H9 (cell line): ENCODE measurements around the gene SYNC. TPM values are rescaled to one million over a fixed set of nuclear protein-coding genes. Genes with fewer than 3 reads are reported as not detected.

Experiments
- DNase-seq: peaks from one replicate; pipeline ENCODE4 v3.0.0-alpha.2; 2017
- H2AFZ ChIP-seq: one replicate; pipeline ENCODE4 v1.6.1; 2013; ENCODE audit warnings: mild to moderate bottlenecking, low read length, control low read depth, moderate library complexity
- H2AK5ac ChIP-seq: 2 replicates; pipeline ENCODE4 v1.6.1; 2013; ENCODE audit warnings: low read length, control low read depth, mixed read lengths; ENCODE audit not compliant: insufficient read length
- H2BK120ac ChIP-seq: one replicate; pipeline ENCODE4 v1.6.1; 2013; ENCODE audit warnings: low read depth, mild to moderate bottlenecking, low read length, control low read depth, inconsistent platforms; ENCODE audit not compliant: poor library complexity, severe bottlenecking
- H2BK12ac ChIP-seq: 2 replicates; pipeline ENCODE4 v1.6.1; 2013; ENCODE audit warnings: low read length, control low read depth, mixed read lengths, low read depth; ENCODE audit not compliant: insufficient read length
- H2BK15ac ChIP-seq: 2 replicates; pipeline ENCODE4 v1.6.1; 2013; ENCODE audit warnings: low read depth, low read length, control low read depth
- H2BK20ac ChIP-seq: one replicate; pipeline ENCODE4 v1.6.1; 2013; ENCODE audit warnings: low read depth, mild to moderate bottlenecking, low read length, control low read depth, inconsistent platforms; ENCODE audit not compliant: poor library complexity, severe bottlenecking
- H2BK5ac ChIP-seq: 2 replicates; pipeline ENCODE4 v1.6.1; 2013; ENCODE audit warnings: low read length, control low read depth, mixed read lengths; ENCODE audit not compliant: insufficient read length
- H3K14ac ChIP-seq: 2 replicates; pipeline ENCODE4 v1.6.1; 2013; ENCODE audit warnings: low read length, control low read depth; ENCODE audit not compliant: insufficient read depth
- H3K18ac ChIP-seq: 2 replicates; pipeline ENCODE4 v1.6.1; 2013; ENCODE audit warnings: low read depth, mild to moderate bottlenecking, mixed read lengths, low read length, control low read depth; ENCODE audit not compliant: insufficient read length
- H3K23ac ChIP-seq: 2 replicates; pipeline ENCODE4 v1.6.1; 2013; ENCODE audit warnings: low read length, control low read depth, mixed read lengths, low read depth; ENCODE audit not compliant: insufficient read length
- H3K23me2 ChIP-seq: 2 replicates; pipeline ENCODE4 v1.6.1; 2013; ENCODE audit warnings: low read depth, mild to moderate bottlenecking, mixed read lengths, low read length, control low read depth; ENCODE audit not compliant: insufficient read length, poor library complexity, severe bottlenecking
- H3K27ac ChIP-seq: 2 replicates; pipeline ENCODE4 v1.5.1; 2013; ENCODE audit warnings: low read length, control low read depth, mixed read lengths, low read depth; ENCODE audit not compliant: insufficient read length
- H3K27me3 ChIP-seq: 2 replicates; pipeline ENCODE4 v1.6.1; 2013; ENCODE audit warnings: low read length, control low read depth, inconsistent platforms; ENCODE audit not compliant: insufficient read depth
- H3K4ac ChIP-seq: 2 replicates; pipeline ENCODE4 v1.6.1; 2013; ENCODE audit warnings: low read depth, mild to moderate bottlenecking, control low read depth, inconsistent platforms, low read length, moderate library complexity
- H3K4me1 ChIP-seq: 2 replicates; pipeline ENCODE4 v1.6.1; 2013; ENCODE audit warnings: low read length, control low read depth, inconsistent platforms; ENCODE audit not compliant: insufficient read depth
- H3K4me2 ChIP-seq: 2 replicates; pipeline ENCODE4 v1.6.1; 2013; ENCODE audit warnings: low read length, control low read depth, mixed read lengths; ENCODE audit not compliant: insufficient read length, insufficient read depth
- H3K56ac ChIP-seq: 2 replicates; pipeline ENCODE4 v1.6.1; 2013; ENCODE audit warnings: low read depth, mild to moderate bottlenecking, mixed read lengths, low read length, control low read depth; ENCODE audit not compliant: insufficient read length
- H3K79me1 ChIP-seq: 2 replicates; pipeline ENCODE4 v1.6.1; 2013; ENCODE audit warnings: low read depth, mild to moderate bottlenecking, moderate library complexity, low read length, control low read depth, inconsistent platforms; ENCODE audit not compliant: insufficient read depth, poor library complexity, severe bottlenecking
- H3K79me2 ChIP-seq: 2 replicates; pipeline ENCODE4 v1.6.1; 2013; ENCODE audit warnings: low read length, control low read depth, inconsistent platforms; ENCODE audit not compliant: insufficient read depth
- H3K9ac ChIP-seq: 2 replicates; pipeline ENCODE4 v1.6.1; 2013; ENCODE audit warnings: low read length, control low read depth, mixed read lengths; ENCODE audit not compliant: insufficient read length; ENCODE audit errors: extremely low read depth
- H3K9me3 ChIP-seq: one replicate; pipeline ENCODE4 v1.6.1; 2013; ENCODE audit warnings: low read depth, low read length, inconsistent platforms; ENCODE audit not compliant: control insufficient read depth
- H3T11ph ChIP-seq: one replicate; pipeline ENCODE4 v1.6.1; 2013; ENCODE audit warnings: mild to moderate bottlenecking, low read length, control low read depth, inconsistent platforms
- H4K20me1 ChIP-seq: one replicate; pipeline ENCODE4 v1.6.1; 2013; ENCODE audit not compliant: control insufficient read depth, insufficient read length, insufficient read depth
- H4K5ac ChIP-seq: 2 replicates; pipeline ENCODE4 v1.6.1; 2013; ENCODE audit warnings: low read depth, mild to moderate bottlenecking, mixed read lengths, low read length, control low read depth; ENCODE audit not compliant: insufficient read length
- H4K8ac ChIP-seq: replicated peaks from 2 replicates; pipeline ENCODE4 v1.6.1; 2013; ENCODE audit warnings: low read length, control low read depth, mixed read lengths, low read depth; ENCODE audit not compliant: insufficient read length
- H4K91ac ChIP-seq: 2 replicates; pipeline ENCODE4 v1.6.1; 2013; ENCODE audit warnings: low read depth, mild to moderate bottlenecking, moderate library complexity, mixed read lengths, low read length, control low read depth; ENCODE audit not compliant: insufficient read length
- H3K27ac Mint-ChIP-seq, 3 experiments: 2 replicates in 2 of 3; 3 replicates in 1 of 3; pipeline ENCODE4 v1.8.0; 2020 to 2021; ENCODE audit warnings: mixed read lengths in 3 of 3, mild to moderate bottlenecking in 1 of 3, moderate library complexity in 1 of 3
- H3K27me3 Mint-ChIP-seq: 2 replicates; pipeline ENCODE4 v1.8.0; 2021; ENCODE audit warnings: low read depth, mild to moderate bottlenecking, moderate library complexity, mixed read lengths
- H3K36me3 Mint-ChIP-seq, 3 experiments: 2 replicates in 2 of 3; 3 replicates in 1 of 3; pipeline ENCODE4 v1.8.0; 2020 to 2021; ENCODE audit warnings: low read depth in 3 of 3, mixed read lengths in 3 of 3; ENCODE audit not compliant: insufficient read depth in 1 of 3
- H3K4me1 Mint-ChIP-seq, 2 experiments: 2 replicates each; pipeline ENCODE4 v1.8.0; 2020; ENCODE audit warnings: mixed read lengths in 2 of 2
- H3K4me3 Mint-ChIP-seq, 2 experiments: 2 replicates in 1 of 2; 3 replicates in 1 of 2; pipeline ENCODE4 v1.8.0; 2020 to 2021; ENCODE audit warnings: mild to moderate bottlenecking in 2 of 2, mixed read lengths in 2 of 2, moderate library complexity in 1 of 2
- H3K9me3 Mint-ChIP-seq, 2 experiments: 2 replicates in 1 of 2; 3 replicates in 1 of 2; pipeline ENCODE4 v1.8.0; 2020; ENCODE audit warnings: mild to moderate bottlenecking in 2 of 2, mixed read lengths in 2 of 2, moderate library complexity in 1 of 2
- WGBS: extraction: QIAGEN DNeasy Blood & Tissue Kit; methylation state at CpG from one replicate; pipeline ENCODE4 v1.1.7; 2013; ENCODE audit warnings: missing lambda C conversion rate, low lambda C conversion rate, mixed read lengths; ENCODE audit not compliant: insufficient read length; ENCODE audit errors: extremely low coverage; 5-methylcytosine and 5-hydroxymethylcytosine counted together
- total RNA-seq: library from RNA; stranded (reverse); gene quantifications from 2 replicates; pipeline ENCODE4 v1.2.1, GENCODE V29; 2021
- TF ChIP-seq, protein P1 (sequence below): fragments of 200-600 bp; sonication (generic); conservative IDR thresholded peaks from 3 replicates; pipeline ENCODE4 v1.8.0; 2021; ENCODE audit warnings: antibody characterized with exemption, mild to moderate bottlenecking

The SYNC gene
- total RNA-seq, 1 experiment from 2014 or later: 0.15 TPM

GRCh38 chr1:32659581-32659980 lies 43.0 kb downstream of the SYNC start:
- H3K9ac ChIP-seq: no peak overlapping the region
- no peaks in the 10 kb centered on the region for H3K79me1 ChIP-seq
- no peaks in the 10 kb centered on the region for H3K27me3 ChIP-seq
- no peak overlapping the region for H2BK12ac ChIP-seq
- H2BK20ac ChIP-seq: no peak overlapping the region
- H3K4me2 ChIP-seq: no peak overlapping the region
- Mint-ChIP-seq H3K4me1 (peaks cover 7 to 10% of the 10 kb centered on the region in 2 experiments), H3K27me3 (no peaks in the 10 kb centered on the region), H3K9me3 (no peaks in the 10 kb centered on the region), H3K36me3 (peaks cover 68 to 92% (median 90%) of the 10 kb centered on the region in 3 experiments; a peak in 6 of 7 replicates), H3K4me3 (no peak overlapping the region), H3K27ac (no peak overlapping the region)
- no peak overlapping the region for H4K91ac ChIP-seq
- H3K56ac ChIP-seq: no peak overlapping the region
- H2BK5ac ChIP-seq: no peak overlapping the region
- H3K23ac ChIP-seq: no peak overlapping the region
- H3K18ac ChIP-seq: no peak overlapping the region
- no peak overlapping the region for H3K14ac ChIP-seq
- DNase-seq: no peak
- no peaks in the 10 kb centered on the region for H4K20me1 ChIP-seq
- TF ChIP-seq, protein P1, sequence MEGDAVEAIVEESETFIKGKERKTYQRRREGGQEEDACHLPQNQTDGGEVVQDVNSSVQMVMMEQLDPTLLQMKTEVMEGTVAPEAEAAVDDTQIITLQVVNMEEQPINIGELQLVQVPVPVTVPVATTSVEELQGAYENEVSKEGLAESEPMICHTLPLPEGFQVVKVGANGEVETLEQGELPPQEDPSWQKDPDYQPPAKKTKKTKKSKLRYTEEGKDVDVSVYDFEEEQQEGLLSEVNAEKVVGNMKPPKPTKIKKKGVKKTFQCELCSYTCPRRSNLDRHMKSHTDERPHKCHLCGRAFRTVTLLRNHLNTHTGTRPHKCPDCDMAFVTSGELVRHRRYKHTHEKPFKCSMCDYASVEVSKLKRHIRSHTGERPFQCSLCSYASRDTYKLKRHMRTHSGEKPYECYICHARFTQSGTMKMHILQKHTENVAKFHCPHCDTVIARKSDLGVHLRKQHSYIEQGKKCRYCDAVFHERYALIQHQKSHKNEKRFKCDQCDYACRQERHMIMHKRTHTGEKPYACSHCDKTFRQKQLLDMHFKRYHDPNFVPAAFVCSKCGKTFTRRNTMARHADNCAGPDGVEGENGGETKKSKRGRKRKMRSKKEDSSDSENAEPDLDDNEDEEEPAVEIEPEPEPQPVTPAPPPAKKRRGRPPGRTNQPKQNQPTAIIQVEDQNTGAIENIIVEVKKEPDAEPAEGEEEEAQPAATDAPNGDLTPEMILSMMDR: no peak
- H2AK5ac ChIP-seq: no peak overlapping the region
- no peak overlapping the region for H4K8ac ChIP-seq
- WGBS: no CpG with 5 or more reads among the region's 1 CpG
- peaks cover 7% of the 10 kb centered on the region; the same call in 1 of the 2 replicates for H3K79me2 ChIP-seq
- H4K5ac ChIP-seq: no peak overlapping the region
- no peak overlapping the region for H3T11ph ChIP-seq
- no peak overlapping the region for H2AFZ ChIP-seq
- no peak overlapping the region for H3K27ac ChIP-seq
- H3K23me2 ChIP-seq: no peaks in the 10 kb centered on the region
- H3K9me3 ChIP-seq: no peaks in the 10 kb centered on the region
- H3K4ac ChIP-seq: no peak overlapping the region
- H2BK120ac ChIP-seq: no peak overlapping the region
- H2BK15ac ChIP-seq: no peak overlapping the region
- H3K4me1 ChIP-seq: no peaks in the 10 kb centered on the region
